Lower leg skin (tissue), 4 donors: Measurements from ENCODE around the gene GRB10. TPM values are rescaled to one million over a fixed set of nuclear protein-coding genes. Genes with fewer than 3 reads are reported as not detected.
A peak's percentile ranks its signal among the peaks of the same experiment; 100 is the strongest.

Experiments
- DNase-seq, 2 donors: peaks; one replicate each; pipeline ENCODE4 v3.0.0-alpha.2; 2019; ENCODE audit warnings: low spot score in 2 of 2
- H3K4me3 ChIP-seq: fragments of 200-600 bp; sonication (generic); 2 replicates; pipeline ENCODE4 v1.5.1; 2017; ENCODE audit warnings: mild to moderate bottlenecking, low read depth; ENCODE audit not compliant: poor library complexity, severe bottlenecking
- POLR2A ChIP-seq, 2 donors: fragments of 450-650 bp; IDR thresholded peaks; one replicate each; pipeline ENCODE4 v1.6.1; 2016 to 2017; ENCODE audit warnings: antibody characterized with exemption in 2 of 2, mild to moderate bottlenecking in 1 of 2, moderate library complexity in 1 of 2
- WGBS, 2 donors: methylation state at CpG; one replicate each; pipeline ENCODE4 v1.1.5; 2018; 5-methylcytosine and 5-hydroxymethylcytosine counted together
- intact Hi-C: fragments of 100-400 bp; cut with DNase I; formaldehyde crosslinking; loops from one replicate; pipeline ENCODE4 v1.15.0; 2023; ENCODE audit warnings: low total_unique reads
- total RNA-seq, 4 donors: library from RNA; depleted of rRNA; stranded (reverse); fragments of >200 nt; gene quantifications; one replicate each; pipeline ENCODE4 v1.1.0, GENCODE V29; 2016
- TF ChIP-seq, protein P1 (sequence below), 3 donors: fragments of 450-650 bp; IDR thresholded peaks; one replicate each; pipeline ENCODE4 v1.5.1; 2016; ENCODE audit warnings: antibody characterized with exemption in 3 of 3, mild to moderate bottlenecking in 3 of 3, moderate library complexity in 2 of 3

GRB10 gene
- total RNA-seq, 4 donors from 2014 or later = 6.6 to 25.7 (median 15.2) TPM

GRCh38 chr7:50540785-50541579 is 241.7 kb downstream of the GRB10 start:
- no peak for TF ChIP-seq POLR2A (IDR thresholded peaks at IDR 0.05)
- TF ChIP-seq, protein P1, sequence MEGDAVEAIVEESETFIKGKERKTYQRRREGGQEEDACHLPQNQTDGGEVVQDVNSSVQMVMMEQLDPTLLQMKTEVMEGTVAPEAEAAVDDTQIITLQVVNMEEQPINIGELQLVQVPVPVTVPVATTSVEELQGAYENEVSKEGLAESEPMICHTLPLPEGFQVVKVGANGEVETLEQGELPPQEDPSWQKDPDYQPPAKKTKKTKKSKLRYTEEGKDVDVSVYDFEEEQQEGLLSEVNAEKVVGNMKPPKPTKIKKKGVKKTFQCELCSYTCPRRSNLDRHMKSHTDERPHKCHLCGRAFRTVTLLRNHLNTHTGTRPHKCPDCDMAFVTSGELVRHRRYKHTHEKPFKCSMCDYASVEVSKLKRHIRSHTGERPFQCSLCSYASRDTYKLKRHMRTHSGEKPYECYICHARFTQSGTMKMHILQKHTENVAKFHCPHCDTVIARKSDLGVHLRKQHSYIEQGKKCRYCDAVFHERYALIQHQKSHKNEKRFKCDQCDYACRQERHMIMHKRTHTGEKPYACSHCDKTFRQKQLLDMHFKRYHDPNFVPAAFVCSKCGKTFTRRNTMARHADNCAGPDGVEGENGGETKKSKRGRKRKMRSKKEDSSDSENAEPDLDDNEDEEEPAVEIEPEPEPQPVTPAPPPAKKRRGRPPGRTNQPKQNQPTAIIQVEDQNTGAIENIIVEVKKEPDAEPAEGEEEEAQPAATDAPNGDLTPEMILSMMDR (IDR thresholded peaks at IDR 0.05) = no peak
- no peak overlapping the region for H3K4me3 ChIP-seq
- peak in 1 of 2 donors; percentile 70 for DNase-seq
- intact Hi-C loops = no loop called here
- 92 to 93% methylated on average over 9 of the region's 9 CpGs for WGBS, 2 donors

Other genes with a start within 250 kb of the GRB10 start
- gene DDC, start 217.5 kb downstream of the GRB10 start, total RNA-seq = 1 to 10 TPM in 1 of 4 donors, not detected in 3; 1.2 TPM